Activated CD4-positive, alpha-beta memory T cell treated with anti-CD3 and anti-CD28 coated beads, Interleukin-2, amount 10 ng/mL, durations not matched to agents 7 days and 5 days (primary cell): Measurements from ENCODE around the gene TRIO. TPM values are rescaled to one million over a fixed set of nuclear protein-coding genes. Genes with fewer than 3 reads are reported as not detected.

Source experiments
- CTCF ChIA-PET: fragments of 350-600 bp; sonication (Branson Sonifier 250); formaldehyde crosslinking; loops from one replicate; lab custom pipeline; 2021; ENCODE audit warnings: antibody characterized with exemption, inconsistent platforms; lab: Charles Lee
- POLR2A ChIA-PET: fragments of 350-600 bp; sonication (Branson Sonifier 250); formaldehyde crosslinking; loops from one replicate; lab custom pipeline; 2021; ENCODE audit warnings: antibody characterized with exemption; lab: Charles Lee
- DNase-seq: peaks from one replicate; pipeline ENCODE4 v3.0.0-alpha.2; 2020
- H3K27ac Mint-ChIP-seq: one replicate; pipeline ENCODE4 v1.8.0; 2021; ENCODE audit warnings: mild to moderate bottlenecking, mixed read lengths
- H3K27me3 Mint-ChIP-seq: one replicate; pipeline ENCODE4 v1.8.0; 2021; ENCODE audit warnings: mixed read lengths
- H3K36me3 Mint-ChIP-seq: one replicate; pipeline ENCODE4 v1.8.0; 2021; ENCODE audit warnings: low read depth, mixed read lengths
- H3K4me1 Mint-ChIP-seq: one replicate; pipeline ENCODE4 v1.8.0; 2021; ENCODE audit warnings: mixed read lengths
- H3K4me3 Mint-ChIP-seq: one replicate; pipeline ENCODE4 v1.8.0; 2021; ENCODE audit warnings: mild to moderate bottlenecking, mixed read lengths
- H3K9me3 Mint-ChIP-seq: one replicate; pipeline ENCODE4 v1.8.0; 2021; ENCODE audit warnings: mixed read lengths
- total RNA-seq, 2 experiments: library from RNA; stranded (reverse); gene quantifications; one replicate each; pipeline ENCODE4 v1.2.3, GENCODE V29; 2021

TRIO gene
- total RNA-seq, 2 experiments from 2014 or later: 8.1 to 8.3 TPM

DNA sequence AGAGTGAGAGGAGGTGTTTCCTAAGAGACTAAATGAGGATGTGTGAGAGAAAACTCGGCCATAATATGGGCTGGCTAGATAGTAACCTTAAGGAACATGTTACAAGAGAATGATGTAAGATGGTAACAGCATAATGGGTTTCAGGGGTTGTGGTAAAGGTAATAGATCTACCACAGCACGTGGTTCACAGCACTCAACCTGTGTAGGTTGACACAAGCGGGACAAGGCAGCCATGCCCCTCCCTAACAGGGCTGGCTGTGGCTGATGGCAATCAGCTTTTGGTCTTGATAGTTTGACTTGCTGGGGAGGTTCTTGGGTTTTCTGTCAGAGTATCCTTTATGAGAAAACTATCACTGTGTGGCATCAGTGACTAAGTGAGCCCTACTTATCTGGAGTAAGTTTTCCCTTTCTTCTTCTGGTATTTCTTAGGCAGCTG, 138.6 kb downstream of the TRIO start:
- peaks cover 9% of the 10 kb centered on the region for H3K27me3 Mint-ChIP-seq
- ChIA-PET POLR2A (no interaction called here), CTCF (interaction anchor here (1.7 kb wide), 1 partner anchor 12 kb away, joined by 6 read pairs; no protein-coding TSS in a partner anchor)
- H3K4me3 Mint-ChIP-seq: no peak overlapping the region
- H3K27ac Mint-ChIP-seq: no peak overlapping the region
- no peaks in the 10 kb centered on the region for H3K36me3 Mint-ChIP-seq
- peaks cover 8% of the 10 kb centered on the region for H3K4me1 Mint-ChIP-seq
- peak; percentile 19 for DNase-seq
- H3K9me3 Mint-ChIP-seq: no peaks in the 10 kb centered on the region

DNA sequence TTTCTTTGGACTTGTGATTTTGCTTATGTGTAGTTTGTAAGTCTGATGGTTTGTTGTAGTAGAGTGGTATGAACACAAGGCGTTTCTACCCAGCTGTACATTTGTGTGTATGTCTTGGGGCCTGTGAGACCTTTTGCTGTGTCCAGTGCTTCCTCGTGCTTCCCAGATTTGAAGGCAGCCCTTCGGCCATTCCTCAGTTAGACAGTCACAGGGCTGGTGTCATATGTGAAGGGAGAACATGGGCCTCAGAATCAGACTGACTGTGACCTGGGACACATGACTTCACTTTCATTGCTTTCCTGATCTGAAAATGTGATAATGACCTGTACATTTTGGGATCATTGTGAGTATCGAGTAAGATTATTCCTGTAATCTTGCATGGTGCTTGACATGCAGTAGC, 140.0 kb downstream of the TRIO start:
- Mint-ChIP-seq H3K4me1 (no peaks in the 10 kb centered on the region), H3K27me3 (peaks cover 6% of the 10 kb centered on the region), H3K9me3 (no peaks in the 10 kb centered on the region), H3K4me3 (no peak overlapping the region), H3K36me3 (no peaks in the 10 kb centered on the region), H3K27ac (no peak overlapping the region)
- ChIA-PET POLR2A (no interaction called here), CTCF (no interaction called here)
- no peak for DNase-seq

DNA sequence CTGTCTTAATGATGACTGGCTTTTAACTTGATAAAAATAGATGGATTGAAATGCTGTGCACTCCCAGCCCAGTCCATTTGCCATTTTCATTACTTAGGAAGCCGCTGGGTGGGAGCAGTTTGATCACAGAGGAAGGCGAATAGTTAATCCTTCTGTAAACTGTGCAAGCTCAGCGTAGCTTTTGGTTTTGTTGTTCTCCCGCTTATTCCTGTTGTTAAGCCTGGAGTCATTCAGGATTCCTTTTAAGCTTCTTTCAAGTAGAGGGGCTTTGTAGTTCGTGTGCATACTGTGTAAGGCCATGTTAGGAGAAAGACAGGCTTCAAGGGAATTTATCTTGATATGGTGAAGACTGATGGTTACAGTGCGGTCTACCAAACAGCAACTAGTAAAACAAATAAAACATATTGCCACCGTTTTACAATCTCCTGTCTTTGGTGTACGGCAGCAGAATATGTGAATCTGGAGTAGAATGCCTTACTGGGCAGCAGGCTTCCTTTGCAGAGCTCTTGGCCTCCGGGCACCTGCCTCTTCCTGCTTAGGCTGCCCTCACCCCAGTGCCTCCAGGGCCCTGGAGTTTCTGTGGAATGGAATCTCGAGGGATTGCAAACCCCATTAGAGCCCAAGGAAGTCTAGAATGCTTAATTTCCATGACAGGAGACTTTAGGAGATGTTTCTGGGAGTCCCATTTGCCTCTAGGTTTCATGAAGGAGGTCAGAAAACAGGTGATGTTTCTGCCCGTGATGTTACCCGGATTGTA, 141.4 kb downstream of the TRIO start:
- POLR2A ChIA-PET: no interaction called here
- Mint-ChIP-seq H3K27ac (no peak overlapping the region), H3K9me3 (no peaks in the 10 kb centered on the region), H3K4me3 (no peak overlapping the region), H3K4me1 (no peaks in the 10 kb centered on the region), H3K36me3 (no peaks in the 10 kb centered on the region), H3K27me3 (no peaks in the 10 kb centered on the region)
- CTCF ChIA-PET: no interaction called here
- no peak for DNase-seq

DNA sequence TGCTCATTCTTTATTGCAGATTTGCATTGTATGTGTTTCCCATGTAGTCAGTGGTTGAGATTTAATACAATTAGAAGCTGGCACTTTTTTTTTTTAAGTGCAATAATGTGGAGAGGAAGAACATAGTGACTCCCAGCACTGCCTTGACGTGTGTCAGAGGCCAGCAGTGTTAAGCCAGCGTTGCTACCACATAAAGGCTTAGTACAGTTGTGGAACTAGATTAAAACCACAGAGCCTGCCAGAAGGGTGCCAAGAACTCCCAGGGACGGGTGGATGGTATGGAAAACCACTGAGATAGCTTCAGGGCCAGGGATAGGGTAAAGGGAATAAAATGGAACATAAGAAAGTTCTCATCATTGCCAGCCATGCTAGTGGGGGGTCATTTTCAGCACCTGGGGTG, 142.9 kb downstream of the TRIO start:
- H3K27me3 Mint-ChIP-seq: no peaks in the 10 kb centered on the region
- CTCF ChIA-PET: interaction anchor here (1.2 kb wide), 1 partner anchor 9 kb away, joined by 3 read pairs; no protein-coding TSS in a partner anchor
- H3K4me3 Mint-ChIP-seq: no peak overlapping the region
- H3K4me1 Mint-ChIP-seq: no peaks in the 10 kb centered on the region
- DNase-seq: no peak
- no peak overlapping the region for H3K27ac Mint-ChIP-seq
- no peaks in the 10 kb centered on the region for H3K36me3 Mint-ChIP-seq
- POLR2A ChIA-PET: interaction anchor here (0.6 kb wide), 1 partner anchor 603 kb away, joined by 3 read pairs; no protein-coding TSS in a partner anchor
- H3K9me3 Mint-ChIP-seq: no peaks in the 10 kb centered on the region

DNA sequence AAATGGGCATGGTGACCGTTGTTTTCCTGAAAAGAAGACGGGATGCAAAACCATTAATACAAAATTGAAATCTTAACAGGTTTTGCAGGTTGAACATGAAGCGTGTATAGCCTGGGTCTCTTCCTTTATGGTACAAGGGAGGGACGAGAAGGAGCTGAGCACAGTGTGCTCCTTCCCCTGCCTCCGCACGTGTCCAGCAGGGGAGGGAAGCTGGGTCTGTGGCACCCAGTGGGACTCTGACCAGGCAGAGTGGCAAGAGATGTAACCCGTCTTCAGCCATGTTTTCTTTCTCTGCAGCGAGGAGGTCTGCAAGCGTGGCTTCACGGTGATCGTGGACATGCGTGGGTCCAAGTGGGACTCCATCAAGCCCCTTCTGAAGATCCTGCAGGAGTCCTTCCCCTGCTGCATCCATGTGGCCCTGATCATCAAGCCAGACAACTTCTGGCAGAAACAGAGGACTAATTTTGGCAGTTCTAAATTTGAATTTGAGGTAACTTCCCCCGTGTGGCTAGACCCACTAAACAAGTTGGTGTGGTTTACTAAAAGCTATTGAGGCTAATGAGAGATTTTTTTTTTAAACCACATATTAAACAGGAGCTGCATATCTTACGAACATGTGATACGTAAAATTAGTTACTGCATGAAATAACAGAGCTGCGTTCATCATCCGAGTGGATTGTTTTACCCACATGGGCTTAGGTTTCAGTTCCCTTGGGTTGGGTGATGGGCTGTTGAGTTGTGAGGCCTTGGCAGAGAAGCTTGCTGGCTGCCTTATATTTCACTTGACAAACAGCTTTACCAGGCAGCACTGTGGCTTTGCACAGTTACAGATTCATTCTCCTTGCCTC, 143.7 kb downstream of the TRIO start:
- POLR2A ChIA-PET: no interaction called here
- no peaks in the 10 kb centered on the region for H3K27me3 Mint-ChIP-seq
- DNase-seq: no peak
- H3K27ac Mint-ChIP-seq: no peak overlapping the region
- H3K4me3 Mint-ChIP-seq: no peak overlapping the region
- H3K9me3 Mint-ChIP-seq: no peaks in the 10 kb centered on the region
- H3K4me1 Mint-ChIP-seq: no peaks in the 10 kb centered on the region
- H3K36me3 Mint-ChIP-seq: no peaks in the 10 kb centered on the region
- CTCF ChIA-PET: interaction anchor here (1.2 kb wide), 1 partner anchor 10 kb away, joined by 3 read pairs; no protein-coding TSS in a partner anchor

DNA sequence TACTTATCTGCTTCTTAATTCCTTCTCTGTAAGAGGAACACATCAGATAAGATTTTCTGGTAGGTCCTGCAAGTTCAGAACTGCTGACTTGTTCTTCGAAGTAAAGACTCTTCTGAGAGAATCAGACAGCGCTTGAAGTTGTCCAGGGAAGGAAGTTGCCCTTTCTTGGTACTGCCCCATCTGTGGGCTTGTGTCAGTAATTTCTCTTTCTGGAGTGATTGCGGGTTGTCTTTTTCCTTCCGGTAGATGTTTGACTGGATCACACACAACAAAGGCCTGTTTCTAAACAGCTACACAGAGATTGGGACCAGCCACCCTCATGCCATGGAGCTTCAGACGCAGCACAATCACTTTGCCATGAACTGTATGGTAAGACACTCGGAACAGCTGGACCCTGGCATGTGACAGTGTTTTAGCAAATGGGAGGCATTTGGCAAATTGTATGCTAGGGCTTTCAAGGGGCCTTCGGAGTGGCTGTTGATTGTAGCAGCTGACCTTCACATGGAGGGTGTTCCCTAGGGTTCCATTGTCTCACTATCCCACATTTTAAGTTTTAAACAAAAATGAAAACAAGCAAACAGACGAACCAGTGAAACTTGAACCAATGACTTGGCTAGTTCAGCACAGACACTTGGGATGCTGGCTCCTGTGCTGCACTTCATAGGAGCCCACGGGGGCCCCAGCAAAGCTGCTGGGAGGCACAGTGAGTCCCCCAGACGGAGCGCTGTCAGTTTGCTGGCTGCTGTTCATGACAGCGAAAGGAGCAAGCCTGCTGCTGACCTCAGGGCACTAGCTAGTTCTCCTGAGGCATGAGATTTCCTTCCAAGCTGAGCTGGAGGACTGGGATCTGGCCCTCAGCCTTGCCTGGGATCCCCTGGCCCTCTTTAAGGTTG, 149.9 kb downstream of the TRIO start:
- Mint-ChIP-seq H3K27me3 (peaks cover 1% of the 10 kb centered on the region), H3K36me3 (no peaks in the 10 kb centered on the region), H3K4me1 (no peaks in the 10 kb centered on the region), H3K9me3 (no peaks in the 10 kb centered on the region), H3K4me3 (no peak overlapping the region), H3K27ac (no peak overlapping the region)
- ChIA-PET POLR2A (no interaction called here), CTCF (no interaction called here)
- DNase-seq: no peak

DNA sequence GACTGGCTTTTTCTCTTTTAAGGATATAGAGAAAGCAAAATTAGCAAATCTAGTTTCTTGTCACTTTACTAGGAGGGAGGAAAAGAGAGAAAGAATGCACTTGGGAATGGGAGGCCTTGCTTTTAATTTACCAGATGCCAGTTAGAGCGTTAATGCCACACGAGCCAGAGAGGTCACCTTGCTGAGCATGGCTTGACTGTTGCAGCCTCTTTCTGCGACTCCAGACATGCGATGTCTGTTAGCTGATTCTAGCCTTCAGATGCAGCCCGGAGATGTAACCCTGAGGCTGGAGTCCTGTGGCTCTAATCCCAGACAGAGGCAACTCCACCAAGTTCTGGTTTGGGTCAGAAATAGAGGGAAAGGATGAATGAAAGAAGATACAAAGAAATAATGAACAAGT, 152.5 kb downstream of the TRIO start:
- ChIA-PET POLR2A (no interaction called here), CTCF (no interaction called here)
- H3K9me3 Mint-ChIP-seq: no peaks in the 10 kb centered on the region
- DNase-seq: no peak
- H3K27ac Mint-ChIP-seq: no peak overlapping the region
- H3K4me1 Mint-ChIP-seq: peaks cover 4% of the 10 kb centered on the region
- no peak overlapping the region for H3K4me3 Mint-ChIP-seq
- H3K27me3 Mint-ChIP-seq: peaks cover 1% of the 10 kb centered on the region
- no peaks in the 10 kb centered on the region for H3K36me3 Mint-ChIP-seq

DNA sequence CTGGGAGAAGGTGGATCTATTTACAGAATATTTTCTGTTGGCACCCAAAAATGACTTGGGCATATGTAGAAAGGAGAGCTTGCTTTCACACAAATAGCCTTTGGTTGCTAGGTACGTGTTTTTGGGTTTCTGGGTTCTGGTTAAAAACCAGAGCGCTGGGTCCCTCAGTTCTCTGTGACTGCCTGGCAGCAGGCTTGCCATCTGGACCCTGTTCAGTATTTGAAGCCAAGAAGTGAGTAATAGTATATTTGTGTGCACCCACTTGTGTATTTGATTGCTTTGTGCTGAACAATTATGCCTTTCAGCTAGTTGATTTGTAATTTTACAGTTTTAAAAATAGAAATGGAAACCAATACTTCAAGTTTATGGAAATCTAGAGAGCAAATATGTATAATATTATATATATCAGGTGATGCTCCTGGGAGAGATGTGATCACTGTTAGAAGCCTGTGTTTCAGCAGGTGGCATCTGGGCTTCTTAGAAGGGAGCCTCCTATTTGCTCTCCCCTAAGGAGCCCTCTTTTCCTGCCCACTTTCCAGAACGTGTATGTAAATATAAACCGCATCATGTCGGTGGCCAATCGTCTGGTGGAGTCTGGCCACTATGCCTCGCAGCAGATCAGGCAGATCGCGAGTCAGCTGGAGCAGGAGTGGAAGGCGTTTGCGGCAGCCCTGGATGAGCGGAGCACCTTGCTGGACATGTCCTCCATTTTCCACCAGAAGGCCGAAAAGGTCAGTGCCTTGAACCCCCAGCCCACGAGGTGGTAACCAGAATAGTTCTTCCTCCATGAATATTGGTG, 153.6 kb downstream of the TRIO start:
- peaks cover 4% of the 10 kb centered on the region for H3K4me1 Mint-ChIP-seq
- H3K9me3 Mint-ChIP-seq: no peaks in the 10 kb centered on the region
- H3K27me3 Mint-ChIP-seq: peaks cover 1% of the 10 kb centered on the region
- H3K4me3 Mint-ChIP-seq: no peak overlapping the region
- no peak overlapping the region for H3K27ac Mint-ChIP-seq
- DNase-seq: no peak
- ChIA-PET POLR2A (no interaction called here), CTCF (no interaction called here)
- no peaks in the 10 kb centered on the region for H3K36me3 Mint-ChIP-seq

DNA sequence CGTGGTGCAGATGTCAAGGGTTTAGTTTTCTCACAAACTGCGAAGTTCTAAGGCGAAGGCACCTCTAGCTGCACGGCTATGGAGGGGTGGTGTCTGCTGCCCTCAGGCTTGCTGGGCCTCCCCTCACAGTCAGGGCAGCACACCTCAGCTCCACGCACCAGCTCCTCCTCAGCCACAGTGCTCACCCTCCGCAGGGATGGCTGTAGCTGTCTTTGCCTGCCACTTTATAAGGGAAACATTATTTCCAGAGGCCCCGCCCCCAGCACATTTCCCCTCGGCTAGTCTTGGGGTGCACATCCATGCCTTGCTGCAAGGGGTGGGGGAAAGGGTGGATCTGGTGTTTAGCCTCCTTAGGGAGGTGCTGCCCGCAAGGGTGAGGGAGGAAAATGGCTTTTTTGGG, 154.6 kb downstream of the TRIO start:
- Mint-ChIP-seq H3K36me3 (no peaks in the 10 kb centered on the region), H3K4me3 (no peak overlapping the region), H3K27ac (no peak overlapping the region), H3K27me3 (peaks cover 1% of the 10 kb centered on the region), H3K4me1 (peaks cover 4% of the 10 kb centered on the region), H3K9me3 (no peaks in the 10 kb centered on the region)
- no peak for DNase-seq
- POLR2A ChIA-PET: no interaction called here
- CTCF ChIA-PET: no interaction called here

DNA sequence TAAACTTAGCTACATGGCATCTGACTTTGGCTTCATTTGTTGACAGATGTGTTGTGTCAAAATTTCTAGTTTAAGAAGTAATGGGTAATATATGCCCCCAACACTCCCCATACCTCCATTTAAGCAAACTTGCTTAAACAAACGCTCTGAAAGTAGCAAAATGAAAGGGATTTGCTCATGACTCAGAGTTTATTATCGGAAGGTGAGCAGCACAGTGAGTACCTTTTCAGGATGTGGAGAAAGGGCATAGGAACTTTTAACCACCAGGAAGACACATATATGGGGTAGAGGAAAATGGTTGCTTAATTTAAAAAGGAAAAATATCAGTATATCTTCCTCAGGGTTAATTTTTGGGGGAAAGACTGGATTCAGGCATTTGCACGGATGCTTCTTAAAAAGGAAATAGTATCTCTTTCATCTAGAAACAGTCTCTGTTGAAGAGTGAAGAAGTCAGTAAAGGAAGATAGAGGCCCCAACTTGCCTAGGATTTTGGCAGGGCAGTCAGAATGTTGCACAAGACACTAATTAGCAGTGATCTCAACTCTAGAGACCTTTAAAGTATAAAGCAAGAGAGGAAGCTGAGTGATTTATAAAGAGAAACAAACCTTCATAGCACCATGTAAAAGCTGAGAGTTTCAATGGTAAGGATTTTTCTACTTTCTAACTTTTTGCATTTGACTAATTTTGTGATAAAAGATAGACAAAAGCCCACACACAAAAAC, 155.1 kb downstream of the TRIO start:
- Mint-ChIP-seq H3K9me3 (no peaks in the 10 kb centered on the region), H3K36me3 (no peaks in the 10 kb centered on the region), H3K4me1 (peaks cover 4% of the 10 kb centered on the region), H3K27ac (no peak overlapping the region), H3K4me3 (no peak overlapping the region), H3K27me3 (peaks cover 3% of the 10 kb centered on the region)
- no peak for DNase-seq
- ChIA-PET CTCF (no interaction called here), POLR2A (no interaction called here)

DNA sequence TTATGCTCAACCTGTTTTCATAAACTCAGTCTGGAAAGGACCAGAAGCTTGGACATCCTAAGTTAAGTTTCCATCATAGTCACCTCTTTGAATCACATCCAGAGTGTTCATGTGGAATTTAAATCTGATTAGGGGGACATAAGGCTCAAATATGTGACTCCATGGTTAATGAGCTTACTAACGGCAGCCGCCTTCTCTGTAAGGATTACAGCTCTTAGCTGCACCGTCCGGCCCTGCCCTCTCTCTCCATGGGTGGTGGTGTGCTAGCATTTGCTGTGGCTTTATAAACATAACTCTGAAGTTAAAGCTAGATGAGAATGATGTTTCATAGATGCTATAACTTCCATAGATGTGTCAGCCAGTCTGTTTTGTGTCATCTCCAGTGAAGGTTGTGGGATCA, 156.5 kb downstream of the TRIO start:
- Mint-ChIP-seq H3K9me3 (no peaks in the 10 kb centered on the region), H3K36me3 (no peaks in the 10 kb centered on the region), H3K27me3 (peaks cover 1% of the 10 kb centered on the region), H3K27ac (no peak overlapping the region), H3K4me3 (no peak overlapping the region), H3K4me1 (peaks cover 4% of the 10 kb centered on the region)
- POLR2A ChIA-PET: no interaction called here
- CTCF ChIA-PET: no interaction called here
- no peak for DNase-seq

DNA sequence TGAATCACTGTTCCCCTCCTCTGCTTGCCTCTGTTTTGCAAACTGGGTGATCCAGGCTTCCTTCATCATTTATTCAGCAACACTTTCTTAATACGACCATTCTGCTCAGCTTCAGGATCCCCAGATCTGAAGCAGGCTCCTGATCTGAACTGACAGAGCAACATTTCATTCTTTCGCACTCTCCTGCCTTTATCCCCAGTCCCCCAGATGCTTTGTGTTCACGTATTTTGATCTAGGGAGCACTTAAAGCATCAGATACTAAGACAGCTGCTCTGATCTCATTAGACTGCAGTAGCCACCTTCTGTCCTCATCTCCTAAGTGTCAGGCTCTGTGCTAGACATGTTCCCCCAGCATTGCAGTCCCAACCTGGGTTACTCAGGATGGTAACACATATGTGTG, 158.0 kb downstream of the TRIO start:
- ChIA-PET CTCF (no interaction called here), POLR2A (interaction anchor here (0.7 kb wide), 1 partner anchor 23 kb away, joined by 3 read pairs; no protein-coding TSS in a partner anchor)
- Mint-ChIP-seq H3K27ac (no peak overlapping the region), H3K4me1 (peaks cover 4% of the 10 kb centered on the region), H3K4me3 (no peak overlapping the region), H3K36me3 (no peaks in the 10 kb centered on the region), H3K27me3 (peaks cover 1% of the 10 kb centered on the region), H3K9me3 (no peaks in the 10 kb centered on the region)
- DNase-seq: no peak
